ENCODE measurements around the gene GTPBP6. TPM values are rescaled to one million over a fixed set of nuclear protein-coding genes. Genes with fewer than 3 reads are reported as not detected.
A peak's percentile ranks its signal among the peaks of the same experiment; 100 is the strongest.

GTPBP6 gene
- total RNA-seq, 1 donor from 2014 or later: 47.2 TPM

- H3K27me3 Mint-ChIP-seq (ENCODE audit: unreplicated experiment): peaks cover 20% of the 10 kb centered on the region
- DNase-seq (ENCODE audit: low spot score): no peak
- TF ChIP-seq CTCF (IDR thresholded peaks at IDR 0.05; ENCODE audit: unreplicated experiment): no peak
- H3K36me3 Mint-ChIP-seq (ENCODE audit: low read depth, unreplicated experiment): peaks cover 40% of the 10 kb centered on the region
- no peak overlapping the region for H3K27ac Mint-ChIP-seq (ENCODE audit: unreplicated experiment)
- H3K4me3 Mint-ChIP-seq (ENCODE audit: unreplicated experiment): peak overlapping the region; percentile 63
- H3K4me1 Mint-ChIP-seq (ENCODE audit: unreplicated experiment): peaks cover 13% of the 10 kb centered on the region
- H3K9me3 Mint-ChIP-seq (ENCODE audit: unreplicated experiment): no peaks in the 10 kb centered on the region
Measured at GRCh38 chrX:355329-356050, 36.9 kb upstream of the GTPBP6 start.

GRCh38 chrX:353566-354535 lies 35.3 kb upstream of the GTPBP6 start:
- Mint-ChIP-seq H3K27me3 (ENCODE audit: unreplicated experiment) (peaks cover 19% of the 10 kb centered on the region), H3K4me1 (ENCODE audit: unreplicated experiment) (peaks cover 13% of the 10 kb centered on the region), H3K27ac (ENCODE audit: unreplicated experiment) (no peak overlapping the region), H3K9me3 (ENCODE audit: unreplicated experiment) (no peaks in the 10 kb centered on the region), H3K4me3 (ENCODE audit: unreplicated experiment) (no peak overlapping the region), H3K36me3 (ENCODE audit: low read depth, unreplicated experiment) (peaks cover 36% of the 10 kb centered on the region)
- TF ChIP-seq CTCF (IDR thresholded peaks at IDR 0.05; ENCODE audit: unreplicated experiment): no peak
- DNase-seq (ENCODE audit: low spot score): no peak

GRCh38 chrX:352582-353314 lies 34.2 kb upstream of the GTPBP6 start:
- Mint-ChIP-seq H3K4me1 (ENCODE audit: unreplicated experiment) (peaks cover 14% of the 10 kb centered on the region), H3K27me3 (ENCODE audit: unreplicated experiment) (peaks cover 15% of the 10 kb centered on the region), H3K27ac (ENCODE audit: unreplicated experiment) (no peak overlapping the region), H3K4me3 (ENCODE audit: unreplicated experiment) (peak overlapping the region; percentile 67), H3K36me3 (ENCODE audit: low read depth, unreplicated experiment) (peaks cover 41% of the 10 kb centered on the region), H3K9me3 (ENCODE audit: unreplicated experiment) (no peaks in the 10 kb centered on the region)
- DNase-seq (ENCODE audit: low spot score): no peak
- TF ChIP-seq CTCF (IDR thresholded peaks at IDR 0.05; ENCODE audit: unreplicated experiment): no peak

GRCh38 chrX:352181-352580 lies 33.6 kb upstream of the GTPBP6 start:
- Mint-ChIP-seq H3K4me1 (ENCODE audit: unreplicated experiment) (peaks cover 9% of the 10 kb centered on the region), H3K27me3 (ENCODE audit: unreplicated experiment) (peaks cover 12% of the 10 kb centered on the region), H3K9me3 (ENCODE audit: unreplicated experiment) (no peaks in the 10 kb centered on the region), H3K36me3 (ENCODE audit: low read depth, unreplicated experiment) (peaks cover 36% of the 10 kb centered on the region), H3K4me3 (ENCODE audit: unreplicated experiment) (no peak overlapping the region), H3K27ac (ENCODE audit: unreplicated experiment) (no peak overlapping the region)
- no peak for DNase-seq (ENCODE audit: low spot score)
- TF ChIP-seq CTCF (IDR thresholded peaks at IDR 0.05; ENCODE audit: unreplicated experiment): no peak
